GM12878 (cell line): ENCODE measurements around the gene SORBS1. TPM values are rescaled to one million over a fixed set of nuclear protein-coding genes. Genes with fewer than 3 reads are reported as not detected.

Experiments
- EZH2 ChIP-seq: IDR thresholded peaks from 2 replicates; pipeline ENCODE4 v1.6.1; 2012; ENCODE audit warnings: low read depth, mild to moderate bottlenecking, control low read depth, inconsistent platforms, low read length, borderline replicate concordance; ENCODE audit not compliant: control insufficient read depth
- SMC3 ChIP-seq: IDR thresholded peaks from 2 replicates; pipeline ENCODE4 v1.6.1; 2011; ENCODE audit warnings: low read length, improper control_type of control experiment, borderline replicate concordance
- SPI1 ChIP-seq: IDR thresholded peaks from 2 replicates; pipeline ENCODE4 v1.6.1; 2011; ENCODE audit warnings: low read depth, mild to moderate bottlenecking, low read length, moderate library complexity, borderline replicate concordance; ENCODE audit not compliant: insufficient read depth
- TAF1 ChIP-seq: IDR thresholded peaks from 2 replicates; pipeline ENCODE4 v1.6.1; 2011; ENCODE audit warnings: mild to moderate bottlenecking, low read depth, low read length, borderline replicate concordance
- TARDBP ChIP-seq: IDR thresholded peaks from 2 replicates; pipeline ENCODE4 v1.6.1; 2016; ENCODE audit warnings: borderline replicate concordance
- WRNIP1 ChIP-seq: IDR thresholded peaks from 2 replicates; pipeline ENCODE4 v1.6.1; 2011; ENCODE audit warnings: low read depth, low read length, improper control_type of control experiment, borderline replicate concordance
- ZNF207 ChIP-seq: fragments of 450-650 bp; IDR thresholded peaks from 2 replicates; pipeline ENCODE4 v1.6.1; 2014; ENCODE audit warnings: antibody characterized with exemption, mild to moderate bottlenecking, borderline replicate concordance
- ZNF384 ChIP-seq: IDR thresholded peaks from 2 replicates; pipeline ENCODE4 v1.6.1; 2012; ENCODE audit warnings: low read depth, mild to moderate bottlenecking, low read length, improper control_type of control experiment, borderline replicate concordance
- polyA plus RNA-seq, 11 experiments: library from polyadenylated mRNA; depleted of rRNA in 4 of 11; unstranded in 6 of 11; stranded (reverse) in 5 of 11; fragments of >200 nt; fragmentation: Nextera tagmentation in 4 of 11; fragmentation: Illumina TruSeq in 1 of 11; extraction: Ambion mirVana in 4 of 11; extraction: Trizol in 1 of 11; gene quantifications; 1 replicate in 1 of 11; 2 replicates in 10 of 11; pipeline versions ENCODE4 v1.2.1 to v1.2.3, GENCODE V29; 2011 to 2016; ENCODE audit warnings: inconsistent platforms in 2 of 11, missing spikeins in 2 of 11, low read depth in 1 of 11
- total RNA-seq, 4 experiments: library from RNA; depleted of rRNA in 3 of 4; stranded (reverse); fragments of >200 nt in 3 of 4; fragmentation: Illumina TruSeq in 1 of 4; extraction: Trizol in 1 of 4; gene quantifications; 2 replicates each; pipeline versions ENCODE4 v1.2.1 to v1.2.3, GENCODE V29; 2013 to 2021
- TF ChIP-seq, protein P1 (sequence below): IDR thresholded peaks from 2 replicates; pipeline ENCODE4 v1.6.1; 2012; ENCODE audit warnings: mild to moderate bottlenecking, low read depth, low read length
- TF ChIP-seq, protein P2 (sequence below): fragments of 450-650 bp; formaldehyde crosslinking; IDR thresholded peaks from 2 replicates; pipeline ENCODE4 v1.4.0; 2022; ENCODE audit warnings: mild to moderate bottlenecking, moderate library complexity

The SORBS1 gene
- total and polyA plus RNA-seq, 10 of the 15 experiments (the other 5 are each of a cell fraction or from before 2014, with no cell fraction given): 0.13 to 0.75 (median 0.39) TPM

DNA sequence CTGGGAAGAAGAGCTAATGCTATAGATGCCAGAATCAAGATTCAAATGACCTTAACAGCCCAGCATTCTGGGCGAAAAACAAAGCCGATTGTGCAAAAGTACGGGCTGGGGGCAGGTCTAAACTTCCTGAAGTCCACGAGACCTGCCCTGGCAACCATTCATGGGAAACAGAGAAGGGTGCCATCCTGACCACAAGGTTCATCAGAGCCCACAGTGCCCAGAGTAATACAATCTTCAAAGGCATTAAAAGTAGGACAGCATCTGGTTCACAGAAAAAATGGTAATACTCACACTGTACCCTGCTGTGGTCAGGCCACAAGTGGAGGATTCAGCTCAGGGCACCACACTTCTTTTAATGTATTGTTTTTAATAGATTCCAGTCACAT lies 36.1 kb downstream of the SORBS1 start (continued):
- TF ChIP-seq ZNF384: no peak
- TF ChIP-seq, protein P1, sequence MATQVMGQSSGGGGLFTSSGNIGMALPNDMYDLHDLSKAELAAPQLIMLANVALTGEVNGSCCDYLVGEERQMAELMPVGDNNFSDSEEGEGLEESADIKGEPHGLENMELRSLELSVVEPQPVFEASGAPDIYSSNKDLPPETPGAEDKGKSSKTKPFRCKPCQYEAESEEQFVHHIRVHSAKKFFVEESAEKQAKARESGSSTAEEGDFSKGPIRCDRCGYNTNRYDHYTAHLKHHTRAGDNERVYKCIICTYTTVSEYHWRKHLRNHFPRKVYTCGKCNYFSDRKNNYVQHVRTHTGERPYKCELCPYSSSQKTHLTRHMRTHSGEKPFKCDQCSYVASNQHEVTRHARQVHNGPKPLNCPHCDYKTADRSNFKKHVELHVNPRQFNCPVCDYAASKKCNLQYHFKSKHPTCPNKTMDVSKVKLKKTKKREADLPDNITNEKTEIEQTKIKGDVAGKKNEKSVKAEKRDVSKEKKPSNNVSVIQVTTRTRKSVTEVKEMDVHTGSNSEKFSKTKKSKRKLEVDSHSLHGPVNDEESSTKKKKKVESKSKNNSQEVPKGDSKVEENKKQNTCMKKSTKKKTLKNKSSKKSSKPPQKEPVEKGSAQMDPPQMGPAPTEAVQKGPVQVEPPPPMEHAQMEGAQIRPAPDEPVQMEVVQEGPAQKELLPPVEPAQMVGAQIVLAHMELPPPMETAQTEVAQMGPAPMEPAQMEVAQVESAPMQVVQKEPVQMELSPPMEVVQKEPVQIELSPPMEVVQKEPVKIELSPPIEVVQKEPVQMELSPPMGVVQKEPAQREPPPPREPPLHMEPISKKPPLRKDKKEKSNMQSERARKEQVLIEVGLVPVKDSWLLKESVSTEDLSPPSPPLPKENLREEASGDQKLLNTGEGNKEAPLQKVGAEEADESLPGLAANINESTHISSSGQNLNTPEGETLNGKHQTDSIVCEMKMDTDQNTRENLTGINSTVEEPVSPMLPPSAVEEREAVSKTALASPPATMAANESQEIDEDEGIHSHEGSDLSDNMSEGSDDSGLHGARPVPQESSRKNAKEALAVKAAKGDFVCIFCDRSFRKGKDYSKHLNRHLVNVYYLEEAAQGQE: no peak
- TF ChIP-seq TARDBP: no peak
- no peak for TF ChIP-seq WRNIP1
- no peak for TF ChIP-seq EZH2
- TF ChIP-seq TAF1: no peak
- TF ChIP-seq SMC3: no peak
- no peak for TF ChIP-seq SPI1
- TF ChIP-seq ZNF207: no peak
- TF ChIP-seq, protein P2, sequence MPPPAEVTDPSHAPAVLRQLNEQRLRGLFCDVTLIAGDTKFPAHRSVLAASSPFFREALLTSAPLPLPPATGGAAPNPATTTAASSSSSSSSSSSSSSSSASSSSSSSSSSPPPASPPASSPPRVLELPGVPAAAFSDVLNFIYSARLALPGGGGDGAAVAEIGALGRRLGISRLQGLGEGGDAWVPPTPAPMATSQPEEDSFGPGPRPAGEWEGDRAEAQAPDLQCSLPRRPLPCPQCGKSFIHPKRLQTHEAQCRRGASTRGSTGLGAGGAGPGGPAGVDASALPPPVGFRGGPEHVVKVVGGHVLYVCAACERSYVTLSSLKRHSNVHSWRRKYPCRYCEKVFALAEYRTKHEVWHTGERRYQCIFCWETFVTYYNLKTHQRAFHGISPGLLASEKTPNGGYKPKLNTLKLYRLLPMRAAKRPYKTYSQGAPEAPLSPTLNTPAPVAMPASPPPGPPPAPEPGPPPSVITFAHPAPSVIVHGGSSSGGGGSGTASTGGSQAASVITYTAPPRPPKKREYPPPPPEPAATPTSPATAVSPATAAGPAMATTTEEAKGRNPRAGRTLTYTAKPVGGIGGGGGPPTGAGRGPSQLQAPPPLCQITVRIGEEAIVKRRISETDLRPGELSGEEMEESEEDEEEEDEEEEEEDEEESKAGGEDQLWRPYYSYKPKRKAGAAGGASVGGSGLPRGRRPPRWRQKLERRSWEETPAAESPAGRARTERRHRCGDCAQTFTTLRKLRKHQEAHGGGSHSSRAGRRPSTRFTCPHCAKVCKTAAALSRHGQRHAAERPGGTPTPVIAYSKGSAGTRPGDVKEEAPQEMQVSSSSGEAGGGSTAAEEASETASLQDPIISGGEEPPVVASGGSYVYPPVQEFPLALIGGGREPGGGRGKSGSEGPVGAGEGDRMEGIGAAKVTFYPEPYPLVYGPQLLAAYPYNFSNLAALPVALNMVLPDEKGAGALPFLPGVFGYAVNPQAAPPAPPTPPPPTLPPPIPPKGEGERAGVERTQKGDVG: no peak
